Hindlimb muscle (tissue), 1 donor: ENCODE data around the gene LAMB1. TPM values are rescaled to one million over a fixed set of nuclear protein-coding genes. Genes with fewer than 3 reads are reported as not detected.

ENCODE experiments used
- DNase-seq: peaks from one replicate; pipeline ENCODE4 v3.0.0-alpha.2; 2013
- polyA plus RNA-seq: library from polyadenylated mRNA; unstranded; fragments of 120-200 nt; gene quantifications from one replicate; pipeline ENCODE4 v1.2.1, GENCODE V29; 2013; ENCODE audit not compliant: insufficient read length

The LAMB1 gene
- polyA plus RNA-seq, 1 donor = 451 TPM

DNA sequence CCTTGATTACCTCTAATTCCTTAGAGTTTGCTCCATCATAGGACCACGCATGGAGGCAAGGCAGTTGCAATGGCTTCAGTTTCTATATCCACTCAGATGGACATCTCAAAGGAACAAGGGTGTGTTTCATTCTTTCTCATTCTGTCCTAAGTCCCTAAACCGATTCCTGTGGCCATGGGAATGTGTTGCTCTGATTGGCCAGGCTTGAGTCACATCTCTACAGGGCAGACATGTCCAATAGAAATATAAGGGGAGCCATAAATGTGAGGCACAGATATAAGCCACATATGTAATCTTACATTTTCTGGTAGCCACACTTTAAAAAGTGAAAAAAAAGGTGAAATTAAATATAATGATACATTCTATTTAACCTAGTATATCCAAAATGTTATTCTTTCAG is 128.8 kb downstream of the LAMB1 start:
- DNase-seq = no peak

Other genes starting within 250 kb of the LAMB1 start
- gene SLC26A3, start 199.9 kb downstream of the LAMB1 start, polyA plus RNA-seq = not detected
- 77.9 TPM for gene DLD, start 112.0 kb downstream of the LAMB1 start, polyA plus RNA-seq
- gene LAMB4, start 127.2 kb upstream of the LAMB1 start, polyA plus RNA-seq = 0.70 TPM